Fibroblast of upper back skin (primary cell): Measurements from ENCODE around the gene GPX4.
"Not testable (repeated sequence)": the region's sequence is repeated elsewhere in the genome, so short reads cannot be mapped to it uniquely, and the experiment has no call there.

ENCODE experiments used
- DNase-seq: peaks from one replicate; pipeline ENCODE4 v3.0.0-alpha.2; 2013

Gene GPX4

DNA sequence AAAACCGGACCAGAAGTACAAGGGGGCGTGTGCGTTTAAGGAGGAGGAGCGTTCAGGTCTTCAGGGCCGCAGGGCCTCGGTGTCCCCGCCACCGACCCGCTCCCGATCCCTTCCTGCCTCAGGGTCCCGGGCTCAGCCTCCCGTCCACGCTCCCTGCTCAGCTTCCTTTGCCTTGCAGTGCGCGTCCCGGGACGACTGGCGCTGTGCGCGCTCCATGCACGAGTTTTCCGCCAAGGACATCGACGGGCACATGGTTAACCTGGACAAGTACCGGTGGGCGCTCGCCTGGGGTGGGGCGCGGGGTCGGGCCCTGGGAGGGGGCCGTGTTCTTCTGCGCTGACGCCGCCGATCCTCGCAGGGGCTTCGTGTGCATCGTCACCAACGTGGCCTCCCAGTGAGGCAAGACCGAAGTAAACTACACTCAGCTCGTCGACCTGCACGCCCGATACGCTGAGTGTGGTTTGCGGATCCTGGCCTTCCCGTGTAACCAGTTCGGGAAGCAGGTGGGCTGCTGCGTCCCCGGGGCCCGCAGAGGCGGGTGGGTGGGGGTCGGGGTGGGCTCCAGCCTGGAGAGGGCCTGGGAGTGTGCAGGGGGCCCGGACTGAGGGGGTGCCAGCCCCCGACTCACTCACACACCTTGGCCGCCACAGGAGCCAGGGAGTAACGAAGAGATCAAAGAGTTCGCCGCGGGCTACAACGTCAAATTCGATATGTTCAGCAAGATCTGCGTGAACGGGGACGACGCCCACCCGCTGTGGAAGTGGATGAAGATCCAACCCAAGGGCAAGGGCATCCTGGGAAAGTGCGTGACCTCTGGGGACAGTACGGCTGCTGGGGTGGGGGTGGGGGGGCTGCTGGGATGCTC lies 1.4 kb downstream of the GPX4 start:
- peak; percentile 23 for DNase-seq

DNA sequence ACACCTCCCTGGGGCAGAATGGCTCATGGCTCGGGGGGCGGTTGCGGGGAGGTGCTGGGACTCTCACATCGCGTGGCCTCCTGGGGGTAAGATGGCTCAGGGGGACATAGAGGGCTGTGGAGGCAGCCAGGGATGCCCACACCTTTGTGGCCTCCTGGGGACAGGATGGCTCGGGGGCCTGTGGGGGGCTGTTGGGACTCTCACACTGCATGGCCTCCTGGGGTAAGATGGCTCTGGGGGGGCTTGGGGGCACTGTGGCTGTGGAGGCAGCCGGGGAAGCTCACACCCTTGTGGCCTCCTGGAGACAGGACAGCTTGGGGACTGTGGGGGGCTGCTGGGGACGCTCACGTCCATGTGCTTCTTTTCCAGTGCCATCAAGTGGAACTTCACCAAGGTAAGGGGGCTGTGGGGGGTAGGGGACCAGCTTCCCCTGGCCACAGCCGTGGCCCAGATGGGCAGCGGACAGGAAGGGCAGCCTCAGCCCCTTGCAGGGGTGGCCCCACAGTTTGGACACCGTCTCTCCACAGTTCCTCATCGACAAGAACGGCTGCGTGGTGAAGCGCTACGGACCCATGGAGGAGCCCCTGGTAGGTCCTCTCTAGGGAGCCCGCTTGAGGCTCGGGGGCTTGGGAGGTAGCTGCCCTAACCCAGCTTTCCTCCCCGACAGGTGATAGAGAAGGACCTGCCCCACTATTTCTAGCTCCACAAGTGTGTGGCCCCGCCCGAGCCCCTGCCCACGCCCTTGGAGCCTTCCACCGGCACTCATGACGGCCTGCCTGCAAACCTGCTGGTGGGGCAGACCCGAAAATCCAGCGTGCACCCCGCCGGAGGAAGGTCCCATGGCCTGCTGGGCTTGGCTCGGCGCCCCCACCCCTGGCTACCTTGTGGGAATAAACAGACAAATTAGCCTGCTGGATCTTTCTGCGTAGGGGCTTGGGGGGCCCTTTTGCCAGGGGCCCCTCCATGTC lies 2.4 kb downstream of the GPX4 start:
- no peak for DNase-seq

DNA sequence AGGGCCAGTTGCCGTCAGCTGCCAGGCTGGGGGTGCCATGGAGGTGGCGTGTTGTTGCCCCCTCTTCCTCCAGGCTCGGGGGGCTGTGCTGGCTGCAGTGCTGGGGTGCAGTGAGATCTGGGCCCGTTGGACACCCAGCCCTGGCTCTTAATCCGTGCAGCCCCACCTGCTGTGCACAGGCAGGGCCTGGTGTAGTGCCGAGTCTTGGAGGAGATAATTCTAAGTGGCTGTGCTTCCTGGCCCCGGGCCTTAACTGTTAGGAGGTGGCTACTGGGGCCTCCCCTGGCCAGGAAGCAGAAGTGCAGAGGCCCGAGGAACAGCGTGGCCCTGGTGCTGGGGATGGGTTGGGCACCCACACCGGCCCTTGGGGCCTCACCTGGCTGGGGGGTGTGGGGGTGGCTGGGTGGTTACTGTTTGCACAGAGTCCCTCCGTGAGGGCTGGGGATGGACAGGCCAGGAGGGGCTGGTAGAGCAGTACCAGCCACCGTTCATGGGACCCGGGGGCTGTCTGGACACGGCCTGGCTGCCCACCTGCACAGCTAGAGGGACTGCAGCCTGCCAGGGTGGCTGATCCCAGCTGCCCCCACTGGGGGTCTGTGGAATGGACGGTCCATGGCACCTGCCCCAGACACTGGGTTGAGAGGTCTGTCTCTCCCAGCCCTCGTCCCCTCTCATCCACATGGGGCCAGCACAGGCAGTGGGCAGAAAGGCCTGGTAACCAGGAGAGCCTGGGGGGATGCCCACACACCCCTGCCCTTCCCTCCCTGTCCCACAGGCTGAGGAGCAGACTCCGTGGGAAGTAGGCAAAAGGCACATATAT lies 3.3 kb downstream of the GPX4 start:
- DNase-seq, result peak; percentile 37

DNA sequence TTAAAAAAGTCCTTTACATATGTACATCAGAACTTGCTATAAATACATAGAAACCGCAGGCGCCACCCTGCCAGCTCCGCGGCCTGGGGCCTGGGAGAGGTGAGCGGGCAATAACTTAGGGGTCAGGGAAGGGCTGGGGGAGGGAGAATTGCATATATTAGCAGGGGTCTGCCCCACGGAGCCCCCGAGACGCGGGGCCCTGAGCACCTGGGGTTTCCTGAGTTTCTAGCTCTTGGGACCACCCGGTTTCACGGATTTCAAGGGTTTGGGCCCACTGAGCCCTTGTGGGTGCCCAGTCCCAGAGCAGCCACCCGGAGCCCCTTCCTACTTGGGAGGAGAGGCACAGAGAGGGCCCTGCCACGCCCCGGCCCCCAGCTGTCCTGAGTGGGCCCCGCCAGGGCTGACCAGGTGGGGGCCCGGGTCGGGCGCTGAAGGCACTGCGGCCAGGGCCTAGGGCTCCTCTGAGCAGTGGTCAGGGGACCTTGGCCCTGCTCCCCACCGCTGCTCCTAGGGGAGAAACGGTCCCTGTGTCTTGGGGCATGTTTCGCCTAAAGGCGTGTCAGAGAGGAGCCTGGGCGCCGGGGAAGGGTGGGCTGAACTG lies 4.0 kb downstream of the GPX4 start:
- no peak for DNase-seq

DNA sequence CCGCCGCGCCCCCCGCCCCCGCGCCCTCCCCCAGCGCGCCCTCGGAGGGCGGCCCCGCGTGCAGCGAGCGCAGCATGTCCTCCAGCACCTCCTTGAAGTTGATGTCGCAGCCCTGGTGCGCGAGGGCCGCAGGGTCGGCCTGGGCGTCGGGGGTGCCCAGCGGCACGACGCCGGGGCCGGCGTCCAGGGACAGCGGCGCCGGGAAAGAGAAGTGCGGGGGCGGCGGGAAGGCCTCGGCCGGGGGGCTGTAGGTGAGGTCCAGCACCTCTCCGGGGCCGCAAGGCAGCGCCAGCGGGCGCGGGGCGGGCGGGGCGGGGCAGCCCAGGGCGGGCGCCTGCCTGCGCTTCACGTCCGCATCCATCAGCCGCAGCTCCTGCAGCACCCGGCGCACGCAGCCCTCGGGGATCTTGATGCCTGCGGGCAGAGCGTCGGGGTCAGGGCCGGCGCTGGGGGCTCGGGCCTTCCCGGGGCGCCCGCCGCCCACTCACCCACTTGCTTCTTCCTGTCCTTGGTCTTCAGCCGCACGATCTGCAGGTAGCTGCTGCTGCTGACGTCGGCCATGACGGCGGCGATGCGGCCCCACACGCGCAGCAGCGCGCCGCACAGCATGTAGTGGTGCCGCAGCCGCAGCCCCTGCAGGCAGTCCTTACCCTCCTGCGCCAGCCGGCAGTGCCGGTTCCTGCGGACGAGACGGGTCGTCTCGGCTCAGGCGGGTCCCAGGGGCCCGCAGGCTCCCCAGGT lies 4.7 kb downstream of the GPX4 start:
- no peak for DNase-seq

DNA sequence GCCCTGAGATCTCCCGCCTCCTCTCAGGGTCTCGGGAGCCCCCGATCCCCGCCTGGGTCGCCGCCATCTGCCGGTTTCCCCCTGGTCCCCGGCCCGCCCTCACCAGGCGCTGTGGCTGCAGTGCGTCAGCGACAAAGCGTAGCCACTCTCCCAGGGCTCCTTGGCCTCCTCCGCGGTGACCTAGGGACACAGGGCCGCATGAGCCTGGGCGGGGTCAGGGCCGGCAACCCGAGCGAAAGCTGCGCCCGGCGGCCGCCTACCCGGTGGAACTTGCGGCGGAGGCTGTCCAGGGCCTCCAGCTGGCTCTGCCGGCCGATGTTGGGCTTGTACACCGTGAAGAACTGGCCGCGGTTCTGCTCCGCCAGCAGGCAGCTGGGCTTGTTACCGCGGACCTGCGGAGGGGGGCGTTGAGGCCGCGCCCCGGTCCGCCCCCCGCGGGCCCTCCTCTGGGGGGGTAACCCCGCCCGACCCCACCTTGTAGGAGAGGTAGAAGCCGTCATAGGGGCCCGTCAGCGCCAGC lies 5.3 kb downstream of the GPX4 start:
- DNase-seq, result no peak

DNA sequence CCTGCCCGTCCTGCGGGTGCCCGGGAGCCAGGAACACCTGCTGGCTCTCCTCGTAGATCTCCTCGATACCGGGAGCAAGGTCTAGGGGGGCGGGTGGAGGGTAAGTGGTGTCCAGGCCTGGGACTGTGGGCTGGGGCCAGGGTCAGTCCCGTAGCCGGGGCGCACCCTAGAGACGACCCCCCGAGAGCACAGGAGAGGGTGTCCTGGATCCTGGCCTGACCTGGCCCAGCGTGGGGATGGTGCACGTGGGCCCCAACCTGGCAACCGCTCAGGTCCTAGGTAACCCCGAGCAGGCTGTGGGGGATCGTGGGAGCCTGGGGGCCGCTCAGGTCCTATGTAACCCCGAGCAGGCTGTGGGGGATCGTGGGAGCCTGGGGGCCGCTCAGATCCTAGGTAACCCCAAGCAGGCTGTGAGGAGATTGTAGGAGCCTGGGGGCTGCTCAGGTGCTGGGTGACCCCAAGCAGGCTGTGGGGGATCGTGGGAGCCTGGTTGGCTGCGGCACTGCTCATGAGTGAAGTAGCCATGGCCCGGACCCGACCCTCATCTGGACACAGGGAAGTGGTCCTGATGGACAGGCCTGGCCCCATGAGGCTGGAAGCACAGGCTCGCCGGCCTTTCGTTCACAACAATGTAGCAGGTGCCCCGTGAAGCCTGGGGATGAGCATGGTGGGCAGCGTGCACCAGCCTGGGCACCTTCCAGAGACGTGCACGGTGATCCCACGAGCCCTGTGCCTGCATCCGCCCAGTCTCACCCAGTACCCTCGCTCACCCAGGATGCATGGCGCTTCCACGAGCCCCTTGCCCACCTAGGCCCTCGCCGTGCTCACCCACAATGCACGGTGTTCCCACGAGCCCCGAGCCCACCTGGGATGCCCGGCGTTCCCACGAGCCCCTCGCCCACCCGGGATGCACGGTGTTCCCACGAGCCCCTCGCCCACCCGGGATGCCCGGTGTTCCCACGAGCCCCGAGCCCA lies 6.2 kb downstream of the GPX4 start:
- DNase-seq, result no peak

DNA sequence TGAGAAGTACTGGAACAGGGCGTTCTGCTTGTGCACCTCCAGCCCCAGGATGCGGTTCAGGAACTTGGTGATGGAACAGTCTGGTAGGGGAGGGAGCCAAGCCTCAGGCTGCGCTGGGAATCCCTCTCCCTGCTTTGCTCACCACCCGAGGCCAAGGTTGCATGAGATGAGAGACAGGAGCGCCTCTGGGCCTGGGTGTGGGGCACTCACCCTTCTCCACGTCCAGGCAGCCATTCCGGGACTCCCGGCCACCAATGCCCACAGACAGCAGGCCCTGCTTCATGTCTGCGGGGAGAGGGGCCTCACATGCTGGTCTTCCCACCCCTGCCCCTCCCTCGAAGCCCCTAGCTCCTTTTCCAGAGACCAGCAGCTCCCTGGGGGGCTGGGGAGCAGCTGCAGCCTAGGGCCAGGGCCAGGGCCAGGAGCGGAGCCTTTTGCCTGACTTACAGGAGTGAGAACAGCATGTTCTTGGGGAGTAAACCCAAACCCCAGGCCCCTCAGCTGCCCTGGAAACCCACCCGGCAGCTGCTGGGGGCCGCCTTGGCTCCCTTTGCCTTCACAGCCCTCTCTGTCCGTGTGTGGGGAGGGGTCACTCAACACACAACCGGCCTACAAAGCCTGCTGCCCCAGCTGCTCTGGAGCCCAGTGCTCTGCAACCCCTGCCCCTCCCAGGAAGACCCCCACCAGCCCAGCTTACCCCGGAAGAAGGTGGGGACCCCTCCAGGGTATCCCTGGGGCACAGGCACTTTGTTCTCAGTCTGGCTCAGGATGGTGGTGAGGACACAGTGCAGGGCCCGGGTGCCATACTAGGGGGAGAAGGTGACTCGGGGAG lies 7.2 kb downstream of the GPX4 start:
- DNase-seq, result no peak

DNA sequence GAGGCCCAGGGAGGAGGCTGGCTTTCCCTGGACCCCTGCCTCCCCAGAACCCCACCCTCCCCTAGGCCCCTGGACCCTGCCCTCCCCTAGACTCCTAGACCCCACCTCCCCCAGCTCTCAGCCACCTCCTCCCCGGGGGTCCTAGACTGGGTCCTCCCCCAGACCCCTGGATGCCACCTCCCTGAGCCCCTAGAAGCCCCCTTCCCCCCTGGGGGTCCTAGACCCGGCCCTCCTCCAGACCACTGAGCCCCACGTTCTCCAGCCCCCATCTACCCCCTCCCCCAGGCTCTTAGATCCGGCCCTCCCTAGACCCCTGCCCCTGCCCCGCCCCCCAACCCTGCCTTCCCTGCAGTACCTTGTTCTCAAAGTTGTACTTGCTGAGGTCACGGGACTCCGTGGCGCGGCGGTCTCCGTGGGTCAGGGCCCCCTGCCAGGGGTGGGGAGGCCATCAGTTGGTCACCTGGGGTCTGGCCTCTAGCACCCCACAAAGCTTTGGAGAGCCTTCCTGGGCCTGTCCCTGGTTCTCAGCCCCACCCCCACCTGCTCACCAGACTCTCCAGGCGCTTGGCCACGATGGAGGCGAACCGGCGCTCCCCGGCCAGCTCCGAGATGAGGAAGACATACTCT lies 8.0 kb downstream of the GPX4 start:
- no peak for DNase-seq

DNA sequence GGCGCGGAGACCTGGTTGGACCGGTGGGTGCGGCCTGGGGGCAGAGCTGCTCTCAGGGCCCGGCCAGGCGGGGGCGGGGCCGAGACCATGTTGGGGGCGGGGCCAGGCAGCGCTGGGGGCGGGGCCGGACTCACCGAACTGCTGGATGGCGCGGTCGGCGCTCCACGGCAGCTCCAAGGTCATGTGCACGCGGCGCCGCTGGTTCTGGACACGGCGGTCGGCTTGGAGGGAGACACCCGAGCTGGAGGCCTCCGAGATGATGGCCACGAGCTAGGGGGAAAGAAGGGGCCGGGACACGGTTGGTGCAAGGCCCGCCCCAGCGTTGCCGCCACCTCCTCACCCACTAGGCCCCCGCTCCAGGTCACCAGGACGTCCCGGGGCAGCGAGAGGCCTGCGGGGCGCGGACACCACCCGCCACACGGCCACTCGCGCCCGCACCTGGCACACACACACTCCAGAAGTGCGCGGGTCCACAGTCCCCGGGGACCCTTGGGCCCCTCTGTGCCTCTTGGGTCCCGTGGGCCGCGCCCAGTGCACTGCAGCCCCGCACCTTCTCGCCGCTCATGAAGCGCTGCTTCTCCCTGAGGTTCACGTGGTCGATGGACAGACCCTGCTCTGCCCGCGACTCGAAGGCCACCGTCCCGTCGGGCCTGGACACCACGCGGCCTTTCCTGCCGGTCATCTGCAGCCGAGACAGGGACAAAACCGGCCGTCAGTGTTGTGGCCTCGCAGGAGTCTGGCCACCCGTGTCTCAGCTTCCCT lies 8.7 kb downstream of the GPX4 start:
- no peak for DNase-seq

DNA sequence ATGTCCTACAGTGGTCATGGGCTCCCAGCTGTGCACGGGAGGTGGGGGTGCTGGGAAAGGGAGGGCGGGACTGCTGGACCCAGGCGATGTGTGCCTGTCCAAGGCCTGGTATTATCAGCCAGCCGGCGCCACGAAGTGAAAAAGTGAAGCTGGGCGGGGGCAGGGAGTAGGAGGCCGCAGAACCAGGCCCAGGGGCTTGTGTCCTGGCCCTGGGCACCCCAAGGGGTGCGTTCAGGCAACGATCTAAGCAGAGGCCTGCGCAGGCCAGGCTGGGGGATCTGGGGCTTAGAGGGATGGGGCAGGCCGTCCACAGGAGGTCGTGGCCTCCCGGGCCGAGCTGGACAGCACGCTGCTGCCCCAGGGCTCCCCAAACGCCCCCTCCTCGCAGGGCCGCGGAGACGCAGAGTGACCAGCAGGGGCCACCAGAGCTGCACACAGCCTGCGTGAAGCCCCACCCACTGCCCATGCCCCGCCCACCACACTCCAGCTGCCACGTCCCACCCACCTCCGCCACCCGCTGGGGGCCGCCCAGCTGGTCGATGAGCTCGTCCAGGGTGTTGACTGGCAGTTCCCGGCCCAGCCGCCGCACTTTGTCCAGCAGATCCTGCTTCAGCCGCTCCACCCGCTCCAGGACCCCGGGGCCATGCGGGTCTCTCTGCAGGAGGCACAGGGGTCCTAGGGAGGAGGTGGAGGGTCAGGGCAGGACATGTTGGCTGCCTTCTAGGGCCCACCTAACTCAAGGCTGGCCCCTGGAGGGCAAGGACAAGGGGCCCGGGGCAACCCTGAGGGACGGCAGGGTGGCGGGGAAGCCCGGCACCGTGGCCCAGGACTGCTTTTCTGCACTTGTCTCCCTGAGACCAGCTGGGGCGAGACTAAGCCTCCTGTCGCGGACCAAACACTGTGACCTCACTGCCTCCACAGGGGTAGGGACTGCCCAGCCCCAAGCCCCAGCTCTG lies 9.5 kb downstream of the GPX4 start:
- peak; percentile 92 for DNase-seq

DNA sequence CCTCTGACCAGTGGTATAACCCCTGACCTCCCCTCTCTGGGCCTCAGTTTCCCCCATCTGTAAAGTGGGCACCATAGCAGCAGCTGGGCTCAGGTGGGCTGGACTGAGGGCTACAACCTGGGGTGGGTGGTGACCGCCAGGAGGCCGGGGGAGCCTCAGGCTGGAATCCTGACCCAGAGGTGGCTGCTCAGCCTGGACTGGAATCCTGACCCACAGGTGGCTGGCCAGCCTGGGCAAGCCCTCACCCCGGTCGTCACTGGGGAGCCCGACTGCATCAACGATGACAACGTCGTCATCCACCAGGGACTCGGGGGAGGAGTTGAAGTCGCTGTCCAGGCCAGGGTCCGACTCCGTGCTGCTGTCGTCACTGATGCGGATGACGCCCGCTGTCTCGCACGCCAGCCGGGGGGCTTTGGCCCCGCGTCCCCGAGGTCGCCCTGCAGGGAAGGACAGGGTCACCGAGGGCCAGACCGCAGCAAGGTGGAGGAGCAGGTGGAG lies 10.2 kb downstream of the GPX4 start:
- DNase-seq, result no peak

DNA sequence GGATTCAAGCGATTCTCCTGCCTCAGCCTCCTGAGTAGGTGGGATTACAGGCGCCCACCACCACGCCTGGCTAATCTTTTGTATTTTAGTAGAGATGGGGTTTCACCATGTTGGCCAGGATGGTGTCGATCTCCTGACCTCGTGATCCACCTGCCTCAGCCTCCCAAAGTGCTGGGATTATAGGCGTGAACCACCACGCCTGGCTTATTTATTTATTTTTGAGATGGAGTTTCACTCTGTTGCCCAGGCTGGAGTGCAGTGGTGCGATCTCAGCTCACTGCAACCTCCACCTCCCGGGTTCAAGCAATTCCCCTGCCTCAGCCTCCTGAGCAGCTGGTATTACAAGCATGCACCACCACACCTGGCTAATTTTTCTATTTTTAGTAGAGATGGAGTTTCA lies 10.9 kb downstream of the GPX4 start:
- not testable (repeated sequence) for DNase-seq

DNA sequence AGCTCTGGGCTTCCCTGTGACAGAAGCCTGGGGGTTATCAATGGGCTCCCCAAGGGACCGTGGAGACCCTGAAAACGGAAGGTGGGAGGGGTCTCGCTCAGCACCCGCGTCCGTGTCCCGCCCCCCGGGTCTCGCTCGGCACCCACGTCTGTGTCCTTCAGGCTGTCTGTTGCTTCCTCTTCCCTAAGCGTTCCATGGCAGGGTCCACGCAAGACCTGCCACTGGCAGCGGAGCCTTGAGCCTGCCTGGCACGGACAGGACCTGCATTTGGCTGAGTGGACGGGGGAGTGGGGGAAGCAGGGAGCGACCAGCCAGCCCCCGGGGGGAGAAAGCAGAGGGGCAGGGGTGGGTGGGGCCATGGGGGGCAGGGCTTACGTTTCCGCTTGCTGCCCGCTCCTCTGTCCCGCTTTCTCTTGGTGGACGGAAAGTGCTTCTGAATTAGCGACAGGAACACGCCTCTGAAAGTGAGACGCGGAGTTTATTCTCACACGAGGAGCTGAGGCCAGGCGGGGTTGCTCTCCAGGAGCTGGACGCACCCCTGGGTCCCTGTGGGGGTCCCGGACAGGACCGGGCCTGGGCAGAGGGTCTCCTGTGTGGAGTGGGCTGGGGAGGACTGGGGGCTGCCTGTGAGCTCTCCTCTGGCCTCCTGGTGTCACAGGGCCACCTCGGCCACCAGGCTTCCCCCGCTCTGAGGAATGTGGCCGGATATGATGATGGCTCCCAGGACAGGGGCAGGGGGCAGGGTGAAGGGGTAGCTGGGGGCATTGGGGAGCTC lies 12.0 kb downstream of the GPX4 start:
- no peak for DNase-seq

DNA sequence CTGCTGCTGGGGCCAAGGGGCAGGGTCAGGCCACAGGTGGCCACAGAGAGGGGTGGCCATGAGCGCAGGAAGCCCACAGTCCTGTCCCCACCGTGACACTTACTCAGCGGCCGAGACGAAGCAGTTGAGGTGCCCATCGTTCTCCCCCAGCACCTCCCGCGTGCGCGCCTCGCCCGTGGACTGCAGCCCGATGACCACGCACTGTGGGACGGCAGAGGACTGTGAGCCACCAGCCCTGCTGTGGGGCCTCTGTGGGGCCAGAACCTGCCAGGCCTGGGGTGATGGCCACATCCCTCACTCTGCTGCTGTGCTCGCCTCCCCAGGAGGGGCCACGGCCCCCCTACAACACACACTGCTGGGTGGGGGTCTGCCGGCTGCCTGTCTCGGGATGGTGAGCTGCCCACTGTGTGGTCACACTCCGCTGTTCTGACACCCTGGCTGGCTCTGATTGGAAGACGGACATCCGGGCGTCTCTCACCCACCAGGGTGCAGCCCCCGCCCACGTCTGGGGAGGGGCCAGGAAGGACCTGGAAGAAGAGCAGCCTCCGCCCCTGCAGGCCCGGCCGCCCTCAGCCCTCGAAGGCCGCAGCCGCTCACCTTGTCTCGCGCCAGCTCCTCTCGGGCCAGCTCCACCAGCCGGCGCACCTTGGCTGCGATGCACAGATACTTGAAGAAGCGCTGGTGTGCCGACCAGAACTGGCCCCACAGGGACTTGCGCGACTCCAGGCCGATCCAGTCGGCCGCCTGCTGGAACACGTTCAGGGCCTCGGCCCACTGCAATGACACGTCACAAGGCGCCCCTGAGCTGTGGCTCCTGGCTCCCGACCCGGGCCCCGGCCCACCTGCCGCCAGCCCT lies 13.2 kb downstream of the GPX4 start:
- no peak for DNase-seq
